Keratinocyte (primary cell): ENCODE data around the gene OGDHL. TPM values are rescaled to one million over a fixed set of nuclear protein-coding genes. Genes with fewer than 3 reads are reported as not detected.

Source experiments
- DNase-seq: peaks from one replicate; pipeline ENCODE4 v3.0.0-alpha.2; 2011; ENCODE audit warnings: low read depth, missing footprints, low spot score
- FAIRE-seq: peaks from 2 replicates; lab custom pipeline; 2011; peaks lifted over from hg19 to GRCh38; lab: Jason Lieb, UNC
- H2AFZ ChIP-seq: 2 replicates; pipeline ENCODE4 v1.6.0; 2012; ENCODE audit warnings: low read length, control low read depth, inconsistent platforms; ENCODE audit not compliant: control insufficient read depth
- H3K27ac ChIP-seq: 2 replicates; pipeline ENCODE4 v1.5.1; 2011; ENCODE audit warnings: low read length; ENCODE audit not compliant: control insufficient read depth, insufficient read depth
- H3K27me3 ChIP-seq: 3 replicates; pipeline ENCODE4 v1.6.0; 2011; ENCODE audit warnings: low read length; ENCODE audit not compliant: control insufficient read depth, insufficient read depth; ENCODE audit errors: extremely low read depth
- H3K36me3 ChIP-seq, 2 experiments: 2 replicates in 1 of 2; 3 replicates in 1 of 2; pipeline ENCODE4 v1.5.1; 2011; ENCODE audit warnings: low read length in 2 of 2, mild to moderate bottlenecking in 1 of 2; ENCODE audit not compliant: control insufficient read depth in 2 of 2, insufficient read depth in 2 of 2; ENCODE audit errors: extremely low read depth in 1 of 2
- H3K4me1 ChIP-seq: 3 replicates; pipeline ENCODE4 v1.5.1; 2011; ENCODE audit warnings: low read length; ENCODE audit not compliant: control insufficient read depth, insufficient read depth; ENCODE audit errors: extremely low read depth
- H3K4me2 ChIP-seq: 3 replicates; pipeline ENCODE4 v1.6.0; 2011; ENCODE audit warnings: low read depth, low read length; ENCODE audit not compliant: control insufficient read depth, insufficient read depth; ENCODE audit errors: extremely low read depth
- H3K4me3 ChIP-seq, 3 experiments: fragments of 200-600 bp in 1 of 3; sonication (generic) in 1 of 3; 2 replicates in 2 of 3; 3 replicates in 1 of 3; pipeline ENCODE4 v1.5.1; 2011 to 2016; ENCODE audit warnings: low read length in 3 of 3, mild to moderate bottlenecking in 3 of 3, control low read depth in 2 of 3, inconsistent platforms in 1 of 3, low read depth in 1 of 3, mixed read lengths in 1 of 3, mixed run types in 1 of 3, moderate library complexity in 1 of 3; ENCODE audit not compliant: control insufficient read depth in 2 of 3, insufficient read depth in 2 of 3; ENCODE audit errors: extremely low read depth in 1 of 3
- H3K79me2 ChIP-seq: 2 replicates; pipeline ENCODE4 v1.6.0; 2012; ENCODE audit warnings: low read length; ENCODE audit not compliant: control insufficient read depth, insufficient read depth
- H3K9ac ChIP-seq: 3 replicates; pipeline ENCODE4 v1.6.0; 2011; ENCODE audit warnings: low read length; ENCODE audit not compliant: control insufficient read depth, insufficient read depth; ENCODE audit errors: extremely low read depth
- H3K9me1 ChIP-seq: 3 replicates; pipeline ENCODE4 v1.6.0; 2011; ENCODE audit warnings: low read length; ENCODE audit not compliant: control insufficient read depth, insufficient read depth; ENCODE audit errors: extremely low read depth
- H3K9me3 ChIP-seq: 2 replicates; pipeline ENCODE4 v1.5.1; 2012; ENCODE audit warnings: low read depth, low read length; ENCODE audit not compliant: control insufficient read depth
- H4K20me1 ChIP-seq: 3 replicates; pipeline ENCODE4 v1.6.0; 2011; ENCODE audit warnings: low read length; ENCODE audit not compliant: control insufficient read depth, insufficient read depth; ENCODE audit errors: extremely low read depth
- EZH2 ChIP-seq: IDR thresholded peaks from one replicate; pipeline ENCODE4 v1.6.1; 2012; ENCODE audit warnings: inconsistent platforms, mild to moderate bottlenecking, low read length, moderate library complexity
- dilution Hi-C: fragments of 300-500 bp; cut with MboI; formaldehyde crosslinking; loops from one replicate; pipeline ENCODE4 v1.7.0; 2020; ENCODE audit warnings: low sequenced_read_pairs; ENCODE audit not compliant: extremely low pct_ligation_motif_present
- polyA minus RNA-seq, 3 experiments: library from RNA; depleted of rRNA, polyadenylated mRNA; stranded (reverse); fragments of >200 nt; gene quantifications; 1 replicate in 1 of 3; 2 replicates in 1 of 3; 3 replicates in 1 of 3; pipeline ENCODE4 v1.2.3, GENCODE V29; 2011
- polyA plus RNA-seq, 5 experiments: library from polyadenylated mRNA; depleted of rRNA in 3 of 5; stranded (reverse) in 3 of 5; stranded (forward) in 1 of 5; unstranded in 1 of 5; fragments of >200 nt; gene quantifications; 1 replicate in 1 of 5; 2 replicates in 3 of 5; 3 replicates in 1 of 5; pipeline versions ENCODE4 v1.2.1 to v1.2.3, GENCODE V29; 2011 to 2012; ENCODE audit warnings: missing spikeins in 2 of 5, low read depth in 1 of 5, low replicate concordance in 1 of 5
- TF ChIP-seq, protein P1 (sequence below), 3 experiments: IDR thresholded peaks in 1 of 3; conservative IDR thresholded peaks in 1 of 3; optimal IDR thresholded peaks in 1 of 3; 2 replicates in 2 of 3; 3 replicates in 1 of 3; pipeline versions ENCODE3 to v1.5.1; 2011; ENCODE audit warnings: low read length in 3 of 3, mild to moderate bottlenecking in 3 of 3, moderate library complexity in 2 of 3, control low read depth in 1 of 3, inconsistent platforms in 1 of 3; ENCODE audit not compliant: insufficient read depth in 2 of 3; ENCODE audit errors: extremely low read depth in 1 of 3

The OGDHL gene
- polyA plus RNA-seq (0.06 to 0.31 TPM (median 0.09 TPM) in 3 replicates), polyA minus RNA-seq (0.16 to 0.59 TPM (median 0.49 TPM) in 3 replicates)
- polyA plus RNA-seq (2011; ENCODE audit: low read depth): not detected
- 0.09 and 0.13 TPM in 2 replicates for polyA plus RNA-seq (2011; cell fraction: cytosol; rRNA removed)
- polyA plus RNA-seq (2011; cell fraction: nucleus; rRNA removed): 0.46 and 0.68 TPM in 2 replicates
- 0.06 and 0.08 TPM in 2 replicates for polyA plus RNA-seq (2012; ENCODE audit: low replicate concordance)
- not detected for polyA minus RNA-seq (2011; cell fraction: cytosol; rRNA and poly(A)+ RNA removed)
- 0.16 and 0.21 TPM in 2 replicates for polyA minus RNA-seq (2011; cell fraction: nucleus; rRNA and poly(A)+ RNA removed)

- H3K9ac ChIP-seq: no peak within 1 kb of the TSS
- no peak within 1 kb of the TSS for H2AFZ ChIP-seq
- no peaks in the 10 kb centered on the region for H3K36me3 ChIP-seq
These were observed at the start of gene OGDHL for GRCh38 chr10:49761789-49762565. TSS of gene OGDHL (minus strand) at chr10:49762323. CDS start at chr10:49758592, 3,731 bp downstream.

GRCh38 chr10:49803988-49804387 lies 41.9 kb upstream of the OGDHL start:
- TF ChIP-seq, protein P1, sequence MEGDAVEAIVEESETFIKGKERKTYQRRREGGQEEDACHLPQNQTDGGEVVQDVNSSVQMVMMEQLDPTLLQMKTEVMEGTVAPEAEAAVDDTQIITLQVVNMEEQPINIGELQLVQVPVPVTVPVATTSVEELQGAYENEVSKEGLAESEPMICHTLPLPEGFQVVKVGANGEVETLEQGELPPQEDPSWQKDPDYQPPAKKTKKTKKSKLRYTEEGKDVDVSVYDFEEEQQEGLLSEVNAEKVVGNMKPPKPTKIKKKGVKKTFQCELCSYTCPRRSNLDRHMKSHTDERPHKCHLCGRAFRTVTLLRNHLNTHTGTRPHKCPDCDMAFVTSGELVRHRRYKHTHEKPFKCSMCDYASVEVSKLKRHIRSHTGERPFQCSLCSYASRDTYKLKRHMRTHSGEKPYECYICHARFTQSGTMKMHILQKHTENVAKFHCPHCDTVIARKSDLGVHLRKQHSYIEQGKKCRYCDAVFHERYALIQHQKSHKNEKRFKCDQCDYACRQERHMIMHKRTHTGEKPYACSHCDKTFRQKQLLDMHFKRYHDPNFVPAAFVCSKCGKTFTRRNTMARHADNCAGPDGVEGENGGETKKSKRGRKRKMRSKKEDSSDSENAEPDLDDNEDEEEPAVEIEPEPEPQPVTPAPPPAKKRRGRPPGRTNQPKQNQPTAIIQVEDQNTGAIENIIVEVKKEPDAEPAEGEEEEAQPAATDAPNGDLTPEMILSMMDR (optimal IDR thresholded peaks at IDR 0.05 in 1 of 3, IDR thresholded peaks at IDR 0.05 in 1 of 3, conservative IDR thresholded peaks at IDR 0.05 in 1 of 3; ENCODE audit: extremely low read depth in 1 of 3, insufficient read depth in 2 of 3, low read length in 3 of 3): no peak
- no peak for TF ChIP-seq EZH2
- Histone ChIP-seq H3K9ac (no peak overlapping the region), H3K36me3 (no peaks in the 10 kb centered on the region), H3K4me3 (no peak overlapping the region), H3K9me3 (no peaks in the 10 kb centered on the region), H2AFZ (no peak overlapping the region), H3K79me2 (no peaks in the 10 kb centered on the region), H3K4me2 (no peak overlapping the region), H4K20me1 (no peaks in the 10 kb centered on the region), H3K4me1 (no peaks in the 10 kb centered on the region), H3K9me1 (no peaks in the 10 kb centered on the region), H3K27ac (no peak overlapping the region), H3K27me3 (no peaks in the 10 kb centered on the region)
- dilution Hi-C loops: no loop called here
- FAIRE-seq (no peak), DNase-seq (no peak)

More at GRCh38 chr10:49761789-49762565, at the start of gene OGDHL:
- H3K27ac ChIP-seq: no peak within 1 kb of the TSS
- peak within 1 kb of the TSS; percentile 35 to 49 (median 46) for H3K4me3 ChIP-seq
- H3K4me1 ChIP-seq: no peaks in the 10 kb centered on the region
- no peaks in the 10 kb centered on the region for H3K9me3 ChIP-seq
- peak; percentile 2 for DNase-seq
- FAIRE-seq: no peak
- H3K27me3 ChIP-seq: peaks cover 29% of the 10 kb centered on the region
- H3K4me2 ChIP-seq: peak within 1 kb of the TSS; percentile 60
- H4K20me1 ChIP-seq: peaks cover 2% of the 10 kb centered on the region
- dilution Hi-C loops: no loop called here
- H3K79me2 ChIP-seq: no peaks in the 10 kb centered on the region
- TF ChIP-seq, protein P1 (optimal IDR thresholded peaks at IDR 0.05 in 1 of 3, IDR thresholded peaks at IDR 0.05 in 1 of 3, conservative IDR thresholded peaks at IDR 0.05 in 1 of 3; ENCODE audit: extremely low read depth in 1 of 3, insufficient read depth in 2 of 3, low read length in 3 of 3): no peak
- no peak for TF ChIP-seq EZH2
- H3K9me1 ChIP-seq: no peaks in the 10 kb centered on the region
